Right lobe of liver (tissue), 4 donors: Measurements from ENCODE around the gene ABCC1.

Experiments used
- CTCF ChIP-seq, 4 donors: fragments of 200-600 bp in 3 of 4; fragments of 450-650 bp in 1 of 4; IDR thresholded peaks; one replicate each; pipeline versions ENCODE4 v1.5.1 to v1.8.0; 2016 to 2022; ENCODE audit warnings: antibody characterized with exemption in 4 of 4, mild to moderate bottlenecking in 2 of 4
- POLR2A ChIP-seq: fragments of 450-650 bp; IDR thresholded peaks from one replicate; pipeline ENCODE4 v1.6.1; 2017; ENCODE audit warnings: antibody characterized with exemption, mild to moderate bottlenecking
- donor health status: DM: no; HTN: no; CAD: no.
- donor health status: DM: no; HTN: no; CAD: no.
- donor health status: DM: no; HTN: yes; CAD: no.

DNA sequence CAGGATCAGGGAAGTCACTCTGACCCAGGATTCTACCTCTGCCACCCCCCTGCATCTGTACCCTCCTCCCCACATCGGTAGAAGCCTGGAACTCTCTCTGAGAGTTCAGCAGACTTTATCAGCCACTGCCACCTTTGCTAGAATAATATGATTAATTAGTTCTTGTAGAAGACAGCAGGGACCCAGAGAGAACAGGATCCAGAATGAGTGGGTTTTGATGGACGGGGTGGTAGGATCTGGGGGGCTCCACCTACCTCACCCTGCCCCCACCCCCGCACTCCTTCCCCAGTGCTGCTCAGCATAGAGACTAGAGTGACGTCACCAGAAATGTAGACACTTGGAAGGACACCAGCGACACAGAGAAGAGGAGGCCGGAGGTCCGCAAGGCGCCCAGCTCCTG, 240.4 kb downstream of the ABCC1 start:
- TF ChIP-seq CTCF (IDR thresholded peaks at IDR 0.05) (no peak), POLR2A (no peak)
